ENCODE measurements around the gene GALNT9. TPM values are rescaled to one million over a fixed set of nuclear protein-coding genes. Genes with fewer than 3 reads are reported as not detected.
"Not testable (repeated sequence)": the region's sequence is repeated elsewhere in the genome, so short reads cannot be mapped to it uniquely, and the experiment has no call there.

GALNT9 gene
- total RNA-seq, 1 experiment from 2014 or later = not detected

DNA sequence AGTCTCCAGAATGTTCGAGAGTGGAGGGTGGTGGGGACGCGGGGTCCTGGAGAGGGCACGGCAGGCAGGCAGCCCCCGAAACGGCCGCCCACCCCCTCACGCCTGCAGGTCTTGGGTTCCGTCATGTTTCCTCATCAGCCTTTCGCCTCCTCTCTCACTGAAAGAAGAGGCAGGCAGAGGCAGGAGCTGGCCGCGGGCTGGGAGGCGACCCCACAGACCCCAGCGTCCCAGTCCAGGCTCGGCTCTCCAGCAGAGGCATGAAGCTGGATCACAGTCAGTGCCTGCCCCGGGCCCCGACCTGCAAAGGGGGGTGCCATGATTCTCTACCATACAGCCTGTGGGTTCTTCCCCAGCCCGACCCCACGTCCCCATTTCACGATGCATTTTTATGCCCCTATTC is 13.4 kb downstream of the GALNT9 start:
- no peak for DNase-seq (ENCODE audit: extremely low read depth, low read depth)

DNA sequence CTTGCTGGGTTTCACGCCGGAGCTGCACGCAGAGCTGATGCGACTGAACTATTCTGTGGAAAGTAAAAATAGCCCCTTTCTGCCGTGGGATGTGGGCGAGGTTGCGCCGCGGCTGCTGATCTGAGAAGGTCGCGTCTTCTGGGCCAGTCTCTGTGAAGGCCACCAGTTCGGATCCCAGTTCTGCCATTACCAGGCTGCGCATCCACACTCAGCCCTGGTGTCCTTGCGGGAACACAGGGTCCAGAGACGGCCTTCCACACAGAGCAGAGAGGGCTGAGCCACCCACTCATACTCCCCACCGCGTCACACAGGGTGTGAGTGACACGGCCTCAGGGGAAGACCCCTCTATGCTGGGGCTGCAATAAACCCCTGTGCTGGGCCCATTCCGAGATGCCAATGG is 13.9 kb downstream of the GALNT9 start:
- DNase-seq (ENCODE audit: extremely low read depth, low read depth) = no peak

DNA sequence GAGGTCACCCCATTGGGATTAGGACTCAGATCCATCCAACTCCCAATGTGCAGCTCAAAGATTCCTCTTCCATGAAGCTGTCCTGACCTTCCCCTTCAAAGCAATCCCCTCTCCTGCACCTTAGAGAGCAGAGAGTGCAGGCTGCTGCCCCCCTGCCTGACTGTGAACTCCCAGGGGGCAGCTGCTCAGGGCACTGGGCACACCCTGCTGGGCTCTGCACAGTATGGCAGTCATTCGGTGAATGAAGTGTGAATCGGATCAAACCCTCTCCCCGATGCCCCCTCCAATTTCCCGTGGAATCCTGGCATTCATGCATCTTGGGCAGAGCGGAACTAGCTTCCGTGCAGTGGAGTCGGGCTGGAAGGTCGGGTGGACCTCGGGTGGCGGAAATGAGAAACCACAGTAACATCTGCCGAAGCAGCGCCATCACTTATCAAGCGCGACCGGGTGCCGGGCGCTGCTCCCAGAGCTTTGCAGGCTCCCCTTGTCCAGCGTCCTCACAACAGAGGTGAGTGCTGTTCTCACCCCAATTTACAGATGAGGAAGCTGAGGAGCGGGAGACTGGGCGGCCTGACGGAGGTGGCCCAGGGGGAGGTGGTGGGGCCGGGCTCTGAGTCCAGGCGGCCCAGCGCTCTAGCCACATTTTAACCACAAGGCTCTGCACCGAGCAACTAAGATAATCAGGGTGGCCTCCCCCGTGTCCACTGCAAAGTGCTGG is 14.7 kb downstream of the GALNT9 start:
- DNase-seq (ENCODE audit: extremely low read depth, low read depth) = no peak

DNA sequence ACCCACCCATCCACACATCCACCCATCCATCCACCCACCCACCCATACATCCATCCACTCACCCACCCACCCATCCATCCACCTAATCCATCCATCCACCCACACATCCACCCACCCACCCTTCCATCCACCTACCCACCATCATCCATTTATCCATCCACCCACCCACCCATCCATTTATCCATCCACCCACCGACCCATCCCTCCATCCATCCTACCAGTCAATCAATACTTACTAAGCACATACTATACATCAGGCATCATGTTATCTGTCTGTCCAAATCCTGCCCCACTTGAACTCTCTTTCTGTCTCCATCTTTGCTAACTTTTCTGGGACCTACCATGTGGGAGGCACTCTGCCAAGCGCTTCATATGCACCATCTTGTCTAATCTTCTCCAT is 15.4 kb downstream of the GALNT9 start:
- DNase-seq (ENCODE audit: extremely low read depth, low read depth) = no peak

DNA sequence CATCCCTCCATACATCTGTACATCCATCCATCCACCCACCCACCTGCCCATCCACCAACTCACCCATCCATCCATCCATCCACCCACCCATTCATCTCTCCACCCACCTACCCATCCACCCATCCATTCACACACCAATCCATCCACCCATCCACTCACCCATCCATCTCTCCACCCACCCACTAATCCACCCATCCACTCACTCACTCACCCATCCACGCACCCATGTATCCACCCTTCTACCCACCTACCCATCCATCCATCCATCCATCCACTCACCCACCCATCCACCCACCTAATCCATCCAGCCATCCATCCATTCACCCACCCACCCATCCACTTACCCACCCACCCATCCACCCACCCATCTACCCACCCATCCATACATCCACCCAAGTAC is 16.2 kb downstream of the GALNT9 start:
- no peak for DNase-seq (ENCODE audit: extremely low read depth, low read depth)

DNA sequence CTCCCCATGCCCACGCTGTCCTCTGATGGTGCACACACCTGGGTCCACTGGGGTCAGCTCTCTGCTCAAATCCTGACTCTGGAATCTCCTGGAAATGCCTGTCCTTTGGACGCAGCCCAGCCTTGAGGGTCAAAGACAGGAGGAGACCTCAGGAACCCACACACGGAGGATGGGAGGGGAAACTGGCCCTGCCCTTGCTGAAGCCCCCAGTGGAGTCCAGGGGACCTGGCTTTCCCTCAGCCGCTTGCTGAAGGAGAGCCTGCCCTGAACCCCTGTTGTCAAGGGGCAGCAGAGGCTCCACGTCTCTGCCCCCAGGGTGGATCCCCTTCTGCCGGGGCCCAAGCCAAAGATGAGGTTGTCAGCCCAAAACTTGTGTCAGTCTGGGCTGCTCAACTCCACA is 16.9 kb downstream of the GALNT9 start:
- no peak for DNase-seq (ENCODE audit: extremely low read depth, low read depth)

GRCh38 chr12:132311201-132311915 is 18.0 kb downstream of the GALNT9 start:
- DNase-seq (ENCODE audit: extremely low read depth, low read depth) = no peak

- no peak for DNase-seq (ENCODE audit: extremely low read depth, low read depth)
Measured at GRCh38 chr12:132310181-132311040, 19.0 kb downstream of the GALNT9 start.

DNA sequence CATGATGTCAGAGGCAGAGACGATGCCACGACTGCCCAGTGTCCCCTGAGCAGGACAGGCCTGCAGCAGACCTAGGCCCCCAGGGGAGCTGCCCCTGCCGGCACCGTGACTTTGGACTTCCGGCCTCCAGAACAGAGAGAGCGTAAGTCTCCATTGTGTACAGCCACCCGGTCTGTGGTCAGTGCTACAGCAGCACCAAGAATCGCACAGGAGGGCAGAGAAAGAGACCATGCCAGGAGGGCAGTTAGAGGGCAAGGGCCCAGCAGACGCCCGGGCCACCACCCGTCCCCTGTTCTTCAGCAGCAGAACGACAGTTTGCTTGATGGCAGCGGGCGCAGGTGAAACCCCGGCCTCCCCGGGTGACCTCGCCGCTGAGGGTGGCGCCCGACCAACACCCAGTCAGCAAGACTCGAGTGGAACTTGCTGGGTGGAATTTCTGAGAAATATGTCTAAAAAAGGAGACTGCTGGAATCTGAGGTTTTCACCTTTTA is 19.7 kb downstream of the GALNT9 start:
- DNase-seq (ENCODE audit: extremely low read depth, low read depth) = no peak

DNA sequence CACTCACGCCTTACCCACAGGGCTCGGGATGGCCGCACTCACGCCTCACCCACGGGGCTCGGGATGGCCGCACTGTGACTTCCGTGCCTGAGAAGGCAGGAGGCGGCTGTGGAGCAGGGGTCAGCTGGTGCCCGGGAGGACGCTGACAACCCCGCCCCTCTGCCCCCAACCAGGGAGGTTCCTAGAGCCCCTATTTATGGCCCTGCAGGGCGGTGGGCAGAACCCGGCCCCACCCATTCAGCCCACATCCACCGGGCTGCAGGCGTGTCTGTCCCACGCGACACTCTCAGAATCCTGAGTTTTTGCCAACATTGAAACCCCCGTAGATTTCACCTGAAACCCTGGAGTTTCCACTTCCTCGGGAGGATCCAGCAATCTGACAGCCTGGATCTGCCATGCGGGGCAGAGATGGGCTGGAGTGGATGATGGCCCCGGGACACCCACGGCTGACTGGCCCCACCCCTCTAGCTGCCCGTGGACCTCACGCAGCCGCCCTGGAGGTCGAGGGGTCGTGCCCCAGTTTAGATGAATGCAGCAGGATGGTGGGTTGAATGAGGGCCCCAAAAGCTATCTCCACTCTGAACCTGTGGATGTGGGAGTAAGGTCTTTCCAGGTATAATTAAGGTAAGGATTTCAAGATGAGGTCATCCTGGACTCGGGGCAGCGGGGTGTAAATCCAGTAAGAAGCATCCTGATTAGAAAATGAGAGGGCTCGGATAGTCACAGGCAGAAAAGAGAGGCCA is 20.4 kb downstream of the GALNT9 start:
- no peak for DNase-seq (ENCODE audit: extremely low read depth, low read depth)

DNA sequence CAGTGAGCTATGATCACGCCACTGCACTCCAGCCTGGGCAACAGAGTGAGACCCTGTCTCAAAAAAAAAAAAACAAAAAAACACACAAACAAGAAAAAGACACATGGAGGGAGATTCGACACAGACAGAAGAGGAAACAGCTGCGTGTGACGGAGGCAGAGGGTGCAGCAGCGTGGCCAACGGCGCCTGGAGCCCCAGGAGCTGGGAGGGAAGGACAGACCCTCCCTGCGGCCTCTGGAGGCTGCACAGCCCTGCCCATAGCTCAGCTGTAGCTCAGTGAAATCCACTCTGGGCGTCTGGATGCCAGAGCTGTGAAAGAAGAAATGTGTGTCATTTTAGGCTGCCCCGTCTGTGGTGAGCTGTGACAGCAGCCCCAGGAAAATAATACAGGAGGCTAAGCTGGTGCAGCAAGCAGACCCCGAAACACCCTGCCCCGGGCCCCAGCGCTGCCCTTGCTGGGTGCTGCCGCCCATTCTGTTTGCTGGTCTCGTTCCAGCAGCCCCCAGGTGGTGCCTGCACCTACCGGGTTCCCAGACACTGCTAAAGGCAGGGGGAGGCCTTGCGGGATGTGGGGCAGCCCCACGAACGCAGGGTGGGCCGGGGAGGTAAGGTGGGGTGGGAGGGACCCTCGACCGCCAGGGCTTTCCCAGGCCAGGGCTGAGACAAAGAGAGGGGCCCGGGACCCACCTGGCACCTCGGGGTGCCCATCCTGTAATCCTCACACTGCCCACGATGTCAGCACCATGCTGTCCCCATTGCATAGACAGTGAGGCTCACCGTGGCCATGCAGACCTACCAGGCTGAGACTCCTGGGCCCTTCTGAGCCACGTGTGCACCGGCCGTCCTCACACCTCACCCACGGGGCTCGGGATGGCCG is 21.2 kb downstream of the GALNT9 start:
- no peak for DNase-seq (ENCODE audit: extremely low read depth, low read depth)

DNA sequence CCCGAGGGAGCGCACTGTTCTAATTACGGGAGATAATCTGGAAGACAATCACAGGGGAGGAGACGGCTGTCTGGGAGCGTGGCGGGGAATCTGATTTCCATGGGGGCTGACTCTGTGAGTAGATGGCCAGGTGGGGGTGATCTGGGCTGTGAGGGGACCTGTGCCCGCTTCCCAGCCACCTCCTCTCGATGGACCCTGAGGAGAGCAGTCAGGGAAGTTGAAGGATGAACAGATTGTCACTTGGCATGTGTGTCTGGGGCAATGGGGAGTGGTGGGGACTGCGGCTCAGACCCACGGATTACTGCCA is 22.6 kb downstream of the GALNT9 start:
- no peak for DNase-seq (ENCODE audit: extremely low read depth, low read depth)

GRCh38 chr12:132305991-132306884 is 23.2 kb downstream of the GALNT9 start:
- no peak for DNase-seq (ENCODE audit: extremely low read depth, low read depth)

DNA sequence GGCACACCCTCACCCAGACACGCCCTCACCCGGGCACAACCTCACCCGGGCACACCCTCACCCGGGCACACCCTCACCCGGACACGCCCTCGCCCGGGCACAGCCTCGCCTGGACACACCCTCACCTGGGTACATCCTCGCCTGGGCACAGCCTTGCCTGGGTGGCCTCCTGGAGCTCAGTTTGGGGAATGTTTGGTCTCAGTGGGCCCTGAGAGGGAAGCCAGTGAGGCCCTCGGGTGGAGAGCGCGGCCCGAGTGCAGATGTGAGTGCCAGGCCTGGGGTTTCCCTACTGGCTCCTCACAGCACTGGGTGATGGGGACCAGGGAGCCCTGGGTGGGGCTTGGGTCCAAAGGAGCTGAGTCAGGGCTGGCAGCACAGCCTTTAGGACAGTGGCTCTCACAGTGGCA is 23.8 kb downstream of the GALNT9 start:
- DNase-seq (ENCODE audit: extremely low read depth, low read depth) = no peak

- DNase-seq (ENCODE audit: extremely low read depth, low read depth) = not testable (repeated sequence)
Measured at GRCh38 chr12:132304866-132305265, 24.5 kb downstream of the GALNT9 start.

DNA sequence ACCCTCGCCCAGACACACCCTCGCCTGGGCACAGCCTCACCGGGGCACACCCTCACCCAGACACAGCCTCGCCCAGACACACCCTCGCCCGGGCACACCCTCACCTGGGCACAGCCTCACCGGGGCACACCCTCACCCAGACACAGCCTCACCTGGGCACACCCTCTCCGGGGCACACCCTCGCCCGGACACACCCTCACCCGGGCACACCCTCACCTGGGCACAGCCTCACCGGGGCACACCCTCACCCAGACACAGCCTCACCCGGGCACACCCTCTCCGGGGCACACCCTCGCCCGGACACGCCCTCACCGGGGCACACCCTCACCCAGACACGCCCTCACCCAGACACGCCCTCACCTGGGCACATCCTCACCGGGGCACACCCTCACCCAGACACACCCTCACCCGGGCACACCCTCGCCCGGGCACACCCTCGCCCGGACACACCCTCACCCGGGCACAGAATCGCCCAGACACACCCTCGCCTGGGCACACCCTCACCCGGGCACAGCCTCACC is 25.5 kb downstream of the GALNT9 start:
- DNase-seq (ENCODE audit: extremely low read depth, low read depth) = not testable (repeated sequence)

DNA sequence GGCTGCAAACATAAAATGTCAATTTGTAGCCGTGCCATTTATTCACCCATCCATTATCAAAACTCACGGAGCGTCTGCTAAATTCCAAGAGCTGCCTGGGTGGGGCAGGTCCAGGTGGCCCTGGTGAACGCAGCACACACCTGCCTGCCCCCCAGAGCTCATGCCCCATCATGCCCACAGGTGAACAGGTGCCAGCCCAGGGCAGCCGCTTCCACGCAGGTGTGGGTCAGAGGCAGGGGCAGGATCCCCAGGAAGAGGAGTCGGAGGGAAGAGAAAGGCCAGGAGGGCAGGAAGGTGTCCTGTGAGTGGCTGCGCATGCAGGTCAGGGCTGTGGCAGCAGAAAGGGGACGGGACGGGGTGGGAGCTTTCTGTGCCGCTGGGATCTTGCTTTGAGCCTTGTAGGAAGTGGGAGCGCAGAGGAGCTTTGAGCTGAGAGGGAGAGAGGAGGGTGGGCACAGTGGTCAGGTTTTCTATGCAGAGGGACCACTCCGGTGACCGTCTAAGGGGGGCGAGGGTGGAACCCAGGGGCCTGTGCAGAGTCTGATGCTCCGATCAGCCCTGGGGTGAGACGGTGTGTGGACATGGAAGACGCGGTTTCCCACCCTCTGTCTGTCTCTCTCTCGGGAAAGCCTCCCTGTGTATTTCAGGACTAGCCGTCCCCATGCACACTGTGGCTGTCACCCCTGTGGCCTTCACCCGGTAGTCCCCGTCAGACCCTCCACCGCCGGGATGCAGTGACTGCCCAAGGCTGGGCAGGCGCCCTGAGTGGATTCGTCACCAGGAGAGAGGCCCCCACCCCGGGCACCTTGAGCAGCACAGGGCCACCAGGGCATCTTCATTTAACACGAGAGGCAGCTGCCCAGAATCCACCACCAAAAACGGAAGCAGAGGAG is 26.7 kb downstream of the GALNT9 start:
- DNase-seq (ENCODE audit: extremely low read depth, low read depth) = no peak
